NCI-H1048 (cell line): ENCODE data around the gene LRRC40.
A peak's percentile ranks its signal among the peaks of the same experiment; 100 is the strongest.
"Not testable (repeated sequence)": the region's sequence is repeated elsewhere in the genome, so short reads cannot be mapped to it uniquely, and the experiment has no call there.

Experiments used
- DNase-seq: peaks from one replicate; lab custom pipeline; 2025; lab: John Stamatoyannopoulos, UW

The LRRC40 gene

GRCh38 chr1:70205434-70206118 is at the start of gene LRRC40:
Gene LRRC40, minus strand, starts transcription at chr1:70205579. Its CDS starts 39 bp downstream, at chr1:70205540.
- peak; percentile 81 for DNase-seq

- DNase-seq: no peak
These were observed 43.4 kb upstream of the LRRC40 start for GRCh38 chr1:70248729-70249128.

- no peak for DNase-seq
These were observed 42.4 kb upstream of the LRRC40 start for GRCh38 chr1:70247768-70248167.

GRCh38 chr1:70247122-70247521 is 41.7 kb upstream of the LRRC40 start:
- DNase-seq: no peak

GRCh38 chr1:70239940-70240339 is 34.6 kb upstream of the LRRC40 start:
- DNase-seq: no peak

- no peak for DNase-seq
These were observed 29.4 kb upstream of the LRRC40 start for GRCh38 chr1:70234733-70235132.

- DNase-seq: no peak
These were observed 26.1 kb upstream of the LRRC40 start for GRCh38 chr1:70231475-70231874.

GRCh38 chr1:70228670-70229069 is 23.3 kb upstream of the LRRC40 start:
- DNase-seq: no peak

- no peak for DNase-seq
These were observed 22.1 kb upstream of the LRRC40 start for GRCh38 chr1:70227439-70227838.

- DNase-seq: no peak
These were observed 19.6 kb upstream of the LRRC40 start for GRCh38 chr1:70224954-70225353.

- DNase-seq: no peak
These were observed 17.4 kb upstream of the LRRC40 start for GRCh38 chr1:70222716-70223235.

GRCh38 chr1:70221238-70222121 is 16.1 kb upstream of the LRRC40 start, which contains the start of gene SRSF11:
Gene SRSF11, plus strand, starts transcription at chr1:70221380. Its CDS starts 257 bp downstream, at chr1:70221637.
- peak; percentile 76 for DNase-seq

- no peak for DNase-seq
These were observed 15.3 kb upstream of the LRRC40 start for GRCh38 chr1:70220517-70221237.

- no peak for DNase-seq
These were observed 14.6 kb upstream of the LRRC40 start for GRCh38 chr1:70220015-70220414.

- no peak for DNase-seq
These were observed 6.2 kb upstream of the LRRC40 start for GRCh38 chr1:70211541-70211940.

GRCh38 chr1:70210820-70211219 is 5.4 kb upstream of the LRRC40 start:
- DNase-seq: no peak

GRCh38 chr1:70208292-70208691 is 2.9 kb upstream of the LRRC40 start:
- DNase-seq: no peak

GRCh38 chr1:70207492-70207891 is 2.1 kb upstream of the LRRC40 start:
- DNase-seq: no peak

GRCh38 chr1:70206833-70207232 is 1.5 kb upstream of the LRRC40 start:
- not testable (repeated sequence) for DNase-seq

- no peak for DNase-seq
These were observed 327 bp downstream of the LRRC40 start for GRCh38 chr1:70205071-70205433.

- DNase-seq: no peak
These were observed 779 bp downstream of the LRRC40 start for GRCh38 chr1:70204600-70204999.

- no peak for DNase-seq
These were observed 1.2 kb downstream of the LRRC40 start for GRCh38 chr1:70204139-70204538.
